ENCODE data around the gene GNAT3.

Gene GNAT3

DNA sequence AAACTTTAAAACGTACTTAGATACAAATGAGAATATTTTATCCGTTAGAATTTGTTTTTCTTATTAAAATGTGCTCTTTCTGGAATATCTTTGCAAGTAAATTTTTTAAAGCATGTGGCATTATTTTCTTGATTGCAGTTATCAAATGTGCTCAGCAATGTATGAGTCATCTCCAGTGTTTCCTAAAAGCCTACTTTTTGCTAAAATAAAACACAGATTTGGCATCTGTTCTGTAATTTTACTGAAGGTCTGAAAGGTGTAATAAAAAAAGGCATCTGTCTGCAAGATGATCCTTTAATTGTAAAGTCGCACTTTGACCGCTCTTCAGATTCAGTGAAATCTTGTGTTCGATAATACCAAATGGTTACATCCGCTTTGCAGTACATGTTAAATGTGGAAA lies 3.4 kb downstream of the GNAT3 start:
- Histone ChIP-seq H3K4me3 (no peak overlapping the region), H3K27ac (no peak overlapping the region)
- TF ChIP-seq, protein P1, sequence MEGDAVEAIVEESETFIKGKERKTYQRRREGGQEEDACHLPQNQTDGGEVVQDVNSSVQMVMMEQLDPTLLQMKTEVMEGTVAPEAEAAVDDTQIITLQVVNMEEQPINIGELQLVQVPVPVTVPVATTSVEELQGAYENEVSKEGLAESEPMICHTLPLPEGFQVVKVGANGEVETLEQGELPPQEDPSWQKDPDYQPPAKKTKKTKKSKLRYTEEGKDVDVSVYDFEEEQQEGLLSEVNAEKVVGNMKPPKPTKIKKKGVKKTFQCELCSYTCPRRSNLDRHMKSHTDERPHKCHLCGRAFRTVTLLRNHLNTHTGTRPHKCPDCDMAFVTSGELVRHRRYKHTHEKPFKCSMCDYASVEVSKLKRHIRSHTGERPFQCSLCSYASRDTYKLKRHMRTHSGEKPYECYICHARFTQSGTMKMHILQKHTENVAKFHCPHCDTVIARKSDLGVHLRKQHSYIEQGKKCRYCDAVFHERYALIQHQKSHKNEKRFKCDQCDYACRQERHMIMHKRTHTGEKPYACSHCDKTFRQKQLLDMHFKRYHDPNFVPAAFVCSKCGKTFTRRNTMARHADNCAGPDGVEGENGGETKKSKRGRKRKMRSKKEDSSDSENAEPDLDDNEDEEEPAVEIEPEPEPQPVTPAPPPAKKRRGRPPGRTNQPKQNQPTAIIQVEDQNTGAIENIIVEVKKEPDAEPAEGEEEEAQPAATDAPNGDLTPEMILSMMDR (IDR thresholded peaks at IDR 0.05) = no peak
- no peak for DNase-seq (ENCODE audit: low spot score)

DNA sequence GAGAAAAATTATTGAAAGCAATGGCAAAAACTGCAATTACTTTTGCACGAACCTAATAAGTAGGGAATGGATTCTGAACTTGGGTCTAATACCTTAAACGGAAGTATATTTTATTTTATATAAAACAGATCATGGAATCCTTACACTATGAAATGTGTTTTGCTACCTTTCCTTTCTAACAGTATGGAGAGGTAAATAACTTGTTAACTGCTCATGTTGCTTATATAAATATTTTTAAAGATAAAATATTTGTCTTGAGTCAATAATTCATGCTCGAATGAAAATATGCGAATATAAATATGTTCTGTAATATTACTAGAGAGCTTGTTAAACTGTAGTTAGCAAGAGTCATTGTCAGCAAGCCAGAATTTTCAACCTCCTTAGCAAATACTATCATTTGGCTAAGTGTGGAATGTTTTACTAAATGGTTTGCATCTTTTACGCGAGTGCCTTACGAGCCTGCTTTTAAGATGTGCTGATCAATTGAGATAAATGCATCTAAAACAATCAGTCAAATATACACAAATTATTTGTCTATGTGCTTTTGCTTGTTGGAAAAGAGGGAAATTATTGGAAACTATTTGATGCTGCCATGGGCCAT lies 5.9 kb downstream of the GNAT3 start:
- Histone ChIP-seq H3K27ac (no peak overlapping the region), H3K4me3 (no peak overlapping the region)
- DNase-seq (ENCODE audit: low spot score) = no peak
- TF ChIP-seq, protein P1 (IDR thresholded peaks at IDR 0.05) = no peak

DNA sequence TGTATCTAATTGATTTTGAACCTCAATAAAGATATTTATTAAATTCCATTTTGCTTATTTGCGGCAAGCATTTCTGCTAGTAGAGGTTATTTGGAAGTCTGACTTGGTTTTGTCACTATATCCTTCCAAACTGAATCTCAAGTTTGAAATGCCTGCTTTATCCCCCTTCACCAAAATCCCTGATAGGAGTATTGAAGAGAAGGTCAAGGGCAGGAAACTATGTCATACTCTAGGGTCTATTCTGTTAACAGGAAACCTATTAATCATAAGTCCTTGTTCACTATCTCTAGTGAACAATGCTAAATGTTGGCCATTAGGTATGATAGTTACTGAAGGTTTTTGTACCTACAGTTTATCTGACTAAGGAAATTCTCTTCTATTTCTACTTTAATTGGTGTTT lies 11.5 kb downstream of the GNAT3 start:
- Histone ChIP-seq H3K4me3 (no peak overlapping the region), H3K27ac (no peak overlapping the region)
- no peak for DNase-seq (ENCODE audit: low spot score)
- TF ChIP-seq, protein P1 (IDR thresholded peaks at IDR 0.05) = no peak

DNA sequence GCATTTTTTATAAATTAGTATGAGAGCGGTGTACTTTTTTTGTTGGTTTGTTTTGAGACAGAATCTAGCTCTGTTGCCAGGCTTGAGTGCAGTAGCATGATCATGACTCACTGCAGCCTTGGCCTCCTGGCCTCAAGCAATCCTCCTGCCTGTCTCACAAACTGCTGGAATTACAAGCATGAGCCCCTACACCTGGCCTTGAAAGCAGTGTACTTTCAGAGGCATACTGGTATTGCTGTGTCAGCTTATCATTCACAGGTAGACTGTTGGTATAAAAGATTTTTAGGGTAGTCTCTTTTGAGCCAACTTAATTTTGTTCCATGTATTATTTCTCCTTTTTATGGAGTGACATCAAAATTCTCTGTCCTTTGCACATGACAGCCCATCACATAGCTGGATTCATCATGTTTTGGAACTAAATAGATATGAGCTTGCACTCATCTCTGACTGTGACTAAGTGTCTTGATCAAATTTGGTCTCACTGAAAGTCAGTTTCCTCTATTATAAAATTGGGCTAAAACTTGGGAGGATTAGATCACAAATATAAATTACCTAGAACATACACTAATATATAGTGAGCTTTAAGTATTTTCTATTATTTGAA lies 12.4 kb downstream of the GNAT3 start:
- Histone ChIP-seq H3K27ac (no peak overlapping the region), H3K4me3 (no peak overlapping the region)
- TF ChIP-seq, protein P1 (IDR thresholded peaks at IDR 0.05) = no peak
- DNase-seq (ENCODE audit: low spot score) = no peak

DNA sequence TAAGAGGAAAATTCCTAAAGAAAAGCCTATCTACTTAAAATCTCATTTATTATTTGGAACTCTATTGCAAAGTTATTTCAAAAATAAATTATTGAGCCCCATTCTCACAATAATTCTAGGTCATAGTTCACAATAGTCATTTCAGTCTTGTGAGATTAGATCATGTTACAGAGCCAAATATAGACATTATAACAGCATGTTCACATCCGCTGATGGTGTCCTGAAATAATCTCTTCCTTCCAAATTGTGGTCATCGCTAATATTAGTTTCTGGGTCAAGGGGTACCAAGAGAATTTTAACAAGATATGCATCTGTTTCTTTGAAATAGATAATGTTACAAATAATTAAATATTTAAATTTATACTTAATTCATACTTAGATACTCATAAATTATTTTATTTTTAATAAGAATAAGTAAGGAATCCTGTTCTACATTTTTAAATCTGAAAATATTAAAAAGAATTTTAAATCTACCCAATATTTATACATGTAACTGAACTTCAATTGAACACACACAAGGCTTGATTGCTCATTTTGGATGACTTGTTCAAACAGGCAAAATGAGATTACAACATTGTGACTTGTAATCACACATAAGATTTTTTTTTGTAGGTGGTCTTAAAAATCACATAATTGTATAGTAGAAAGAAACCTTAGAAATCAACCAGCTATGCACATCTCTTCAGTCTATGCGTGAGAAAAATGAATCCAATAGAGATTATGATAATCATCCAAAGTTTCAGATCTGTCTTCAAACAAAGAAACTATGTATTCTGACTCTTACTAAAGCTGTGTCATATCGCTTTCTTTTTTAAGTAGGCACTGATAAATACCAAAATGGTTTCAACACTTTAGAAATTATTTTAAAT lies 13.1 kb downstream of the GNAT3 start:
- Histone ChIP-seq H3K27ac (no peak overlapping the region), H3K4me3 (no peak overlapping the region)
- DNase-seq (ENCODE audit: low spot score) = no peak
- TF ChIP-seq, protein P1 (IDR thresholded peaks at IDR 0.05) = no peak

DNA sequence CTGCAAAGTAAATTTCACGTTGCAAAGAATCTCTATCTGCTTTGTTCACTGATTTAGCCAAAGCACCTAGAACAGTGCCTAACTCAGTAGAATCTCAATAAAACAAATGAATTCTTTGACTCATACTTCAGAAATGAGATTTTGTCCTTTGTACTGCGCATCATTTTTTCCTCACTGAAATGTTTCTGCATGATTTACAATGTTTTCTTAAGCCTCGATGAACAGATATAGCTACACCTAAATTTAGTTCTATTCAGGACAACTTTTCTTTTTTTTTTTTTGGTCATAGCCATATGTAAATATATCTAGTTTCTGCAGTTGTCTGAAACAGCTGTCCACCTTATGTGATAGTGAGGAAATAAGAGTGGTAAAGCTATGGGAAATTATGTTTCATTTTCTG lies 15.3 kb downstream of the GNAT3 start:
- Histone ChIP-seq H3K4me3 (no peak overlapping the region), H3K27ac (no peak overlapping the region)
- TF ChIP-seq, protein P1 (IDR thresholded peaks at IDR 0.05) = no peak
- no peak for DNase-seq (ENCODE audit: low spot score)
